GM03348 (cell line): Measurements from ENCODE around the gene FAM222A.

ENCODE experiments used
- DNase-seq: peaks from one replicate; pipeline ENCODE4 v3.0.0; 2012; ENCODE audit warnings: low spot score

The FAM222A gene

DNA sequence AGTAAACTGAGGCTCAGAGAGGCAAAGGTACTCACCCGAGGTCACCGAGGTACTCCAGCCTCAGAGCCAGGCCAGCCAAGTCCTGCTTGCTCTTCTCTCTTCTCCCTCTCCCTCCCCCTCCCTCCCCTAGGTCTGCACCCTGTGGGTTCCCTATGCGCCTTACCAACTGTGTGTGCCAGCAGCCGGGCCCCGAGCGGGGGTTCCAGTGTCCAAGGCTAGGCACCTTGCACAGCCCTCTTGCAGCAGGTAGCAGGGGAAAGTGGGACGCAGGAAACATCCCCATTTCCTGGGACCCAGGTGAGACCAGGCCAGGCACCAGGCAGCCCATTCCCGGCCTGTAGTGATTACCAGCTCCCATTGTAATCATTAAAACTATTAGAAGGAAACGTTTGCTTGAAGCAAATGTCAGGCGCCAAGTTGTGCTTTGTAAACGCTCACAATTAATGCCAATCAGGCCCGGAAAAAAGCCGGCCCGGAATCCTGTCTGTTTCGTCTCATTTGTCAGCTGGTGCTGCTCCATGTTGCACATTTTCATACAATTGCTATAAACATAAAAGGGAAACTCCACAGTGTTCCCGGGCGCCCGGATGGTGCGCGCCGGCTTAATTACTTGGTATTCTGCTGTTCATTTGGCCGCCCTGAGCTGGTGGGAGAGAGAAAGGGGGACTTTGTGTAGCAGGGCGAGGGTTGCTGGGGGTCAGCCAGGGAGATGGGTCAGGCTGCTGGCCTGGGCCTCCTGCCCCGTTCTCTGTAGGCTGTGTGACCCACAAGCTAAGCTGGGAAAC is 11.9 kb downstream of the FAM222A start:
- no peak for DNase-seq

DNA sequence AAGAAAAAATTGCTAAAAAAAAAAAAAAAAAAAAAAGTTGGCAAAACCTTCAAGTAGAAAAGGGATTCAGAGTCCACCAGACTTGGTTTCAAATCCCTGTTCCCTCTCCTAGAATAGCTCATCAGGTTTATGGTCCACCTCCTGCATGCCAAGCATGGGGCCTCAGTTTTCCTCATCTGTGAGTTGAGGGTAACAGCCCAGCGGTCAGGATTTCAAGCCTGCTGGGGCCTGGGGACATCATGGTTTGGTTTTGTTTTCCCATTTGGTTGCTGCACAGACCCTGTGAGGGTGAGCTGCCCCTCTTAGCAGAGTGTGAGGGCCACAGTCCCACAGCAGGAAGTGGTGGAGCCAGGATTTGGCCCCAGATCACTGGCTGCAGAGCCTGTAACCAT is 12.5 kb downstream of the FAM222A start:
- DNase-seq: no peak

DNA sequence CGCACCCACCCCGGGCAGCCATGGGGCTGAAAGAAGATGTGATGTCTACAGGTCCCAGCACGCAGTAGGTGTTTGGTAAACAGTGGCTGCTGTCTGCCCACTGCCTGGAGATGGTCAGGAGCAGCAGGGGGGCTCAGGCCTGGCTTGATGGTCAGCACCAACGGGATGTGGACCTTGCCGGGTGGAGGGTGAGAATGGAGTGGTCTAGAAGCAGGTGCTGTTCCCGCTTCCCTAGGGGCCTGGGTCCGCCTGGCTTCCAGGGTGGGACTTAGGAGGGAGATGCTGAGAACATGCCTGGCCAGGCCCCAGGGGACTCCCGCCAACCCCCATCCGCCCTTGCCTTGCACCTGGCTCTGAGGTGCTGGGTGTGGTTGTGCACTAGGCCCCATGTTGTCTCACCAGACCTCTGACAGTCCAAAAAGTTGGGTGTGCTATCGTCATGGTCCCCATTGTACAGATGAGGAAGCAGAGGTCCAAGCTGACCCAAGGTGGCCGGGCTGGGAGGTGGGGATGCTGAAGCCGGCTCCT is 12.9 kb downstream of the FAM222A start:
- no peak for DNase-seq

DNA sequence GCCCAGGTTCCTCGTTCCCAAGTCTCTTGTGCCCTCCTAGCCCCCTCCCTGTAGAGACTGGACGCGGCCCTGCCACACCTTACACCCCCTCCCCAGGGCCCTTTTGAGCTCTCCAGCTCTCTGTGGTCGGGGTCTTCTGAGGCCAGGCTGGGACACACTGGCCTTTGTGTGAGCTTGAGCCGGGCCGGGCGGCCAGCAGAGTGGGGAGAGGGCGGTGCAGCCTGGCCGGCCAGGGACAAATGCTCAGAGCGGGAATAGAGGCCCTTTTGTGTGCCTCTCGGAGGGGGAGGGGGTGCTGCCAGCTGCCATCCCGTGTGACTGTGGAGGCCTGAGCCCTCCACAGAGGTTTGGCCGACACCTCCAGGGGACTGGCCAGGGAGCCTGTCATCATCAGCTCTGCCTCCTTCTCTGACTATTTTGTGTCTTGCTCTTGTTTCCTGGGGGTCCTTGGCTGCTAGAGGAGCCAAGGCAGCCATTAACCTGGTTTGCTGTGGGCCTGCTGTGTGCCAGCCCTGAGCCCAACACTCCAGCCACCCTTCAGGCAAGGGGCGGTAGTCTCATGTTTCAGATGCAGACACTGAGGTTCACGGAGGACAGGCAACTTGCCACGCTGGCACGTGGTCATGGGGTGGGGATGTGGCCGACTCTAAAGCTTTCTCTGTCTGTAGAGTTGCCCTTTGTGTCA is 13.6 kb downstream of the FAM222A start:
- DNase-seq: no peak

DNA sequence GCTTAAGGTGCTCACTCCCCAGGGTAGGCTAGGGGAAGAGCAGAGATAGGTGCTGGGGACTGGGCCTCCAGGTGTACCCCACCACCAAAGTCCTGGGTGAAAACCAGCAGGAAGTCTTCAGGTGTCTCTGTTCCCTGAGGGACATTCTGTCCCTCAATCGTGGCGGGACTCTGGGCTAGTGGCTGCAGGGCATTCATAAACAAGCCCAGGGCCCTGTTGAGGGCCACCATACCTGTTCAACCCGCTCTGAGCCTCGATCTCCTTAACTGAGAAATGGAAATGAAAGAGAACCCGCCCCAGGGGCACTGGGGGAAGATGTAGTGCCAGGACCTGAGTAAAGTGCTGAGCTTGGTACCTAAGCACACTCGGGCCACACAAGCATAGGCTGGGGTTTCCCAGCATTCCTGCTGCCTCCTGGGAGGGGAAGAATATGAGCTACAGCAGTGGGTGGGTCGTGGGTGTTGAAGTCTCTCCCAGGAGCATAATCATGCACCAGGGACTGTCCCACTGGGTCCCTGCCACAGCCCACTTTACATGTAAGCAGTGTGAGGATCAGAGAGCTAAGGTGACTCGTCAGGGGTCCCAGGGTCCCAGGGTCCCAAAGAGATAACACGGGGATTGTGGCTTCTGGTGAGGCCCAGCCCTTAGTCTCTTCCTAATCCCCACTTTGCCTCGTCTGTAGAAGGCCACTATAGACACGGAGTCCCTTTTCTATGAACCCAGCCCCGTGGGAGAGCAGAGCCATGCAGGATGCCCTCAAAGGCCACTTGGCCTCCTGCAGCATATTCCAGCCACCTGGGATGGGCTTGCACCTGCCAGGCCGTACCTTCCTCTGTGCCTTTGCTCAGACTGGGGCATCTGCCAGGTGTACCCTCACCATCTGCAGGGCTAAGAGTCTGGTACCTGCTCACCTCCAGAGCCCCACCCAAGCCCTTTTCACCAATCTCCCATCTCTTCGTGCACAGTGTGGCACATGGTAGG is 14.4 kb downstream of the FAM222A start:
- DNase-seq: no peak

DNA sequence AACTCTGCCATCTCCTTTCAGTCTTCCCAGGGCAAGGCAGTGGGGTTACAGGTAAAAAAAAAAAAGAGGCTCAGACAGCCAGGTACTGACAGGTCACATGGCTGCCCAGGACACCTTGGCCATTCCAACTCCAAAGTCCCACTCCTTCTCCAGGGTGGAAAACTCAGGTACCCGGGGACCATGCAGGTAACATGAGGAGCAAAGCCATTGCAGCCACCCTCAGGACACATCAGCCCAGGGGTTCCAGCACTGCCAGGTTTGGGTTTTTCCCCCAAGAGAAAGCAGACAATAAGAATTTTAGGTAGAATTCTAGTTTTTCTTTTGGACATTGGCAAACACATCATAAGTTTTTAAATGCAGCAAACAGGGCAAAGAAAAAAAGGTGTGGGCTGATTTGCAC is 15.3 kb downstream of the FAM222A start:
- DNase-seq: no peak

DNA sequence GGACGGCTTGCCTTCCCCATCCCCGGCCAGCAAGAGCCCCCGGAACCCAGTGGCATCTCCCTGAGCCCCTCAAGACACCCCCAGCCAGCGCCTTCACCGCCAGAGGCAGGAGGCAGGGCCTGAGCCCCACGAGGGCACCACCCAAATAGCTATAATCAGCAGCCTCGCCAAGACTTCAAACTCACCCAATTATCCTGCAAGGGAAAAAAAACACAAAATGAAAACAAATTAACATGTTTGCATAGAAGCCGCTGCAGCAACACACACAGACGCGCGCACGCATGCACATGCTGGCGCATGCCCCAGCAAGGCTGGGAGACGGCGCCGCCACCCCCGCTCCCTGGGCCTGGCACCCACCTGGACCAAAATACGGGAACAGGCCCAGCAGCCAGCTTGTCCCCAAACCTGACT is 15.8 kb downstream of the FAM222A start:
- no peak for DNase-seq

DNA sequence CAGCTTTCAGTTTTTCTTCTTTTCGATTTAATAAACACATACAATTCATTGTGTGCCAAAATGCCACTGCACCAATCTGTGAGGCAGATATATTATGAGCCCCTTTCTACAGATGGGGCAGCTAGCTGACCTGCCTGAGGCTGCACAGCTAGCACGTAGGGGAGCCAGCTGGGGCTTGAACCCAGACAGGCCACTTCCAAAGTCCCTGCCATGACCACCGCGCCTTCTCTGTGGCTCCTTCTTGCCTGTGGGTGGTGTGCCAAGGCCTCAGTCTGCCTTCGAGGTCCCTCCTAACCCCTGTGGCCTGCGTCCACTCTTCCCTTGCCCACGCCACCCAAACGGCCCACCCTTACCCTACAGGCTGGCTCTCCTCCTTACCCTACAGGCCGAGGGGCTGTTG is 16.2 kb downstream of the FAM222A start:
- DNase-seq: no peak

DNA sequence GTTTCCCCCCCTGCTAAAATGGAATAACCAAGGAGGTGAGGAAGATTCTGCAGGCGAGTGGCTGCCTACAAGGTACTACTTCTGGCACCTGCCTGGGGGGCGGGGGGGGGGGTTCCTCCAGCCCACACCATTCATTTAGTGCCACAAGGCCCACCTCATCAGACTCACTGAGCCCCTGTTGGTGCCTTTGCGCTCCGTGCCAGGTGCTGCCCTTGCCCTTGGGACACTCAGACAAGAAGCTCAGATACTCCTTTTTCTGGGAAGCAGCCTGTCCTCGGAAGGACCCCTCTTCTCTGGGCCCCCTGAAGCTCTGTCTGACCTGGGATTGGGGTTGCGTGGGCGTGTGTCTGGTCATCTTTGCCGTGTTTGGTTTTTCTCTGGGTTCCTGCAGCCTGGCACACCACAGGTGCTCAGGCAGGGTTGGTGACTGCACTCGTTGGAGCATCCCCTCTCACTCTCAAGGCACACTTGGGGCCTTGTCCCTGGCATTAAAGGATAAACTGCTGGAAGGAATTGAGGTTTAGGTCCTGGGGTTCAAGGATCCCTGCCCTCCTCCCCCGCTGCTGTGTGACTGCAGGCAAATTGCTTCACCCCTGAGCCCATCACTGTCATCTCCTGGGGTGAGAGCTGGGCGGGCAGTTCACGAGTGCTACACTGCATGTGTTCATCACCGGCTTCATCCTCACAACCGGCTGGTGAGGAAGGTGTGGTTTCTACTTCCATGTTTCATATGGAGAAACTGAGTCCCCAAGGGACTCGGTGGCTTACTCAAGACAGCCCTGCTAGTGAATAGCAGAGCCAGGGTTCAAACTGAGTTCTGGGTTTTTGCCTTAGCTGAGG is 16.9 kb downstream of the FAM222A start:
- no peak for DNase-seq

DNA sequence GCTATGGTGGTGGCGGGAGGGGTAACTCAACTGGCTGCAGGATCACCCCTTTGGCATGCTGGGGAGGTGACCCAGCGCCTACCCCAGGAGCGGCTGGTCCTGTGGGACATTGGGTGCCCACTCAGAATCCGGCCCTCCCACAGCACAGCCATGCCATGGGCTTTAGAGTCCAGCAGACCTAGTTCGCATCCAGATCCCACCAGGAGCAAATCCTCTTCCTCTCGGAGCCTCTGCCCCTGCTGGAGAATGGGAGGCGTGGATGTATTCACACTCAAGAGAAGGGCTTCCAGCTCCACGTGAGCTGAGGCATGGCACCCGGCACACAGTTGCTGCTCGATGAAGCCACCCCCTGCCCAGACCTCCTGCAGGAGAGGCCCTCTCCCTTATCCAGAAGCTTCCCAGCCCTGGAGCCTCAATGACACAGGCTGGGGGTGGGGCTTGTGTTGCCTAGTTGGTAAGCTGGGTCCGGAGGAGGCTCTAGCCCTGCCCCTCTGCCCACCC is 17.7 kb downstream of the FAM222A start:
- DNase-seq: no peak

DNA sequence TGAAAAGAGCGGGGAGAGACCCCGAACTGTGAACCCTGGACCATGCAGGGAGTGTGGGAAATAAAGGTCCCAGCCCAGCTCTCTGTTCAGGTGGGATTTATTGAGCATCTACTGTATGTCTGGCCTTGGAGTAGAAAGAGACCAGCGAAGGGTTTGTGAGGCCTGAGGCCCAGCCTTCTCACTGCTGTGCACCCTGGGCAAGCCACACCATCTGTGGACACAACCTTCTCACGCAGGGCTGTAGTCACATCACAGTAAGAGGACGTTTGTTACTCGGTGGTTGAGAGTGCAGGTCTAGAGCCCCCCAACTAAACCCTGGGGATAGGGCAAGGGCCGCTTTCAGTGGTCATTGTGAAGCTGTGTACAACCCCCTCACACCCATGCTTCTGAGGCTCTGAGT is 18.2 kb downstream of the FAM222A start:
- DNase-seq: no peak

DNA sequence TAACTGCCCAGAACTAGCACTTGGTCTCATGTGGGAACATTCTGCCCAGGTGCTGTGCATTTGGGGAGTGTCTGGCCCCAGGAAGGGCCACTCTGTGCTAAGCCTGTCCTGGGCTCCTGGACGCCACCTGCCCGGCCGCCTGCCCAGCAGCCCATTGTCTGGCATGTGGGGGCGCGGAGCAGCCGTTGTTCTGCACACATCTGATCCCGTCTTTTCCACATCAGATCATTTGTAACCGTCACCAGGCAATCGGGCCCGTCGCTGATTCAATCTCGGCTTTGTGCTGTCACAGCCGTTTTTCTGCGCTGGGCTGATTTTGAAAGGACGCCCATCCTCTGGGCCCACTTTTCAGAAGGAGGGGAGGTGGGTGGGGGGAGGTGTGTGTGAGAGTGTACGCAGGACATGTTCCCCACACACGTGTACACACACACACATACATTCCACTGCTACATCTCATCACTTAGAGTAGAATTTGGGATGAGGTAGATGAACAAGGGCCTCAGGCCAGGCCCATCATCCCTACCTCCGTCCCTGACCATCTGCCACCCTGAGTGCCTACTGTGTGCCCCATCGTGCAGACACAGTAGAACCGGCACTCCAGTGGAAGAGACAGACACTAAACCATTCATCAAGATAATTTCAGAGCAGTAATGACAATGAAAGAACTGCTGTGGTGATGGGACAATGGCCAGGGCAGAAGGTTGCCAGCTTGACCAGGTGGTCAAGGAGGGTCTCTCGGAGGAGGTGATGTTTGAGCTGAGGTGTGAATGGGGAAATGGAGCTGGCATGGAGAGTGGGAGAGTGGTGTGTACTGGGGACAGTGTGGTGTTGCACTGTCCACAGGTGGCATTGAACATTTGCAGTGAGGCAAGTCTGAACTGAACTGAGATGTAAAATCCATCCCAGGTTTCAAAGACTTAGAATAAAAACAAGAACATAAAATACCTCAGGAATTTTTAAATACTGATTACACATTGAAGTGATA is 19.0 kb downstream of the FAM222A start:
- no peak for DNase-seq

DNA sequence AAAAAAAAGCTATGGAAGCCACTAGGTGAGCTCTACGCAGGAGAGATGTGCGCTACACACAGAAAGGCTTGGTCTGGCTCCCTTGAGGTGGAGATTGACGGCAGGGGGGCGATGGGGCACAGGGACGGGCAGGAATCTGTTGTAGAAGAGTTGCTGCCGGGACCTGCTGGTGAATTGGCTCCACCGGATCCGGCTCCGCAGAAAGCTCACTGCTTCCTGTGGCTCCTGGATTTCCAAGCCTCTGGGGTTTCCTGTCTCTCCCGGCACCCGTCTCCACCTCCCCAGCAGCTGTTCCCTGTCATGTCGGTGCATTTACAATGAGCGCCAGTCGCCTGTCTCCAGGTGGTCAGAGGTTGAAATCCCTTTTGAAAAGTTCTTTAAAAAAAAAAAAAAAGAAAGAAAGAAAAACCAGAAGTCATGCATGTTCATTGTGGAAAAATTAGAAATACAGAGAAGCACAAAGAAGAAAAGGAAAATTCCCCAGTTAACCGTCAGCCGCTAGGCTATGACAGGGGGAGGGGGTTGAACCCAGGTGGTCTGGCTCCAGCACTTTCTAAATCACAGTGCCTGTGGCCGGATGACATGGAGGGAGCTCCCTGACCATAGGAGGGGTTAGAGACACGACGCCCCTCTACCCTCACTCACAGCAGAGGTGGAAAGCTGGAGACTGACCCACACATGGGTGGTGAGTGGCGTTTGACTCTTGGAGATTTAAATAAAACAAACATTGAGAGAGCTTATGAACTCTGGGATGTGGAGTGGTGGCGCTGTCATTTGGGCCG is 20.8 kb downstream of the FAM222A start:
- DNase-seq: no peak

DNA sequence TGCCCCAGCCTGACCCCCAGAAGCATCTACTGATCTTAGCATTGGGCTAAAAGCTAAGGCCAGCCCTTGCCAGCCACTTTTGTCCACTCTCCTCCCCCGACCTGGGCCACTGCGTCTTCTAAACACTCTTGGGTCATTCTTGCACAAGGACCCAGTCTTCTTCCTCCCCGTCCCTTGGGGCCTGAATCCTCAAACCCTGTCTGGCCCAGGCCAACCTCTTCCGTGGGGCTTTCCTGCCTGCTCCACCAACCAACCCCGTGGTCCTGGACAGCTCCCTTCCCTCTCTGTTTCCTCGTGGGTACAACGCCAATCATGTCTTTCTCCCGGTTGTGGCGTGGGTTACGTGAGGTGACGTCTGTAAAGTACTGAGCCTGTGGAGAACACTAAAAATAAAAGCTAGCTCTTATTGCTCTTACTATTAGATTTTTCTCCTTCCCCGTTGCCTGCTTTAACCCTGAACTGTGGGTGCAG is 21.5 kb downstream of the FAM222A start:
- no peak for DNase-seq

DNA sequence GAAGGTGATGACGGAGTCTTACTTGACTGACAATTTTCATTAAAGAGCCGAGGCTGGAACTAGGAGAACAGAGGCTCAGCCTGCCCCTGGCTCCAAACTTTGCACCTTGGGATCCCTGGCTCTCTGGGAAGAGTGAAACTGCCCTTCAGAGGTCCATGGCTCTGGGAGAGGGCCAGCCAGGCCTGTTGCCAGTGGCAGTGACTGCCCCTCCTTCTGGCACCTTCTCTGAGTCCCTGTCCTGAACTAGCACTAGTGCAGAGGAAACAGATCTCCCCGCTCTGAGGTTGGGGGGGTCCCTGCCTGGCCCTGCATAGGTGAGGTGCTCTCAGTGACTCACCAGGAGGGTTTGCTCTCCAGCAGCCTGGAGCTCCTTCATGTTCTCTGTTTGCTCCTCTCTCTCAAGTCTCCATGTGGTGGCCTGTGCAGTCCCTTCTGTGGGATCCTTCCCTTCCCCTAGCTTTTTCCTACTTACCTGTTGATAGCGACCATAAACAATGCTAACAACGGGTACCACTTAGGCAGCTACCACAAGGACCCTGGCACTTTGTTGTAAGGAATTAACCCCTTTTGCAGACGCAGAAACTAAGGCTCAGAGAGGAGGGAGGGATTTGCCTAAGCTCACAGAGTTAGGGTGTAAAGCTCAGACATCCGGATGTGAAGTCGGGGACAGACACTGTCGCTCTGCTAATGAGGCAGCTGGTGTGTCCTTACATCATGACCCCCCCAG is 22.4 kb downstream of the FAM222A start:
- no peak for DNase-seq

DNA sequence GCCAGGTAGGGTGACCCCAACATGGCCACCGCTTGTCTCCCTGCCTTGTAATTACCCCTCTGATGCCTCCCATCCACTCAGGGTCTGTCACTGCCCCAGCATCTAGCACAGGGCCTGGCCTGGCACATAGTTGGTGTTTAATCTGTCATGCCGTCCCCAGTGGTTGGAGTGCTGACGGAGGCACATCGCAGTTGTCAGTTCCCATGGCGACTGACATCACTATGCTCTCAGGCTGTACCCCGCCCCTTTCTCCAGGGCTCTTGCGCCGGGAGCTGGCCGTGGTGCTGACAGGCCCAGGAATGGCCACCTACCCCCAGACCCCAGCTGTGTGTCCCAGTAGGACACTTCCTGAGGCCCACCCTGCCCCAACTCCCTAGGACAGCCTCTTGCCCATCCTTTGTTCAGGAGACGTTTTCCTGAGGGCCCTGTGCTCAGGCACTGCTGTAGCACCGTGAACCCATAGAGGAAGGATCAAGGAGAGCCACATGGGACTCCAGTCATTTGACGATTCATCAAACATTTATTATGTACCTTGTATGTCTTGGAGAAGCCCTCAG is 23.0 kb downstream of the FAM222A start:
- DNase-seq: peak; percentile 73

DNA sequence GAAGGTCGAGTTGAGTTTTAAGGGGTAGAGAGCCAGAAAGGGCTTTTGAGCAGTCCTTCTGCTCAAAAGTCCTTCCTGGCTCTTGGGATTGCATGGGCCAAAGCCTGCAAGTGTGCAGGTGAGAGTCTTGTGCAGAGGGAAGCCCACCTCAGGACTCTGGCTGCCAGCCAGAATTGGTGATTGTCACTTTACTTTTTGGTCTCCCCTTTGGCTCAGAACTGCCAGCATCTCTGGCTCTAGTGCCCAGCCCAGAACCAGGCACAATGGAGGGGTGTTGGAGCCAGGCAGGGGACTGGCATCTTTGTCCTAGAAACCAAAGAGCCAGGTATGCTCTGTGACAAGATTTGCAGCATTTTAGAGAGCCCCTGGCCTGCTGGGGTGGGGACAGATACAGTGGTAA is 23.5 kb downstream of the FAM222A start:
- no peak for DNase-seq

DNA sequence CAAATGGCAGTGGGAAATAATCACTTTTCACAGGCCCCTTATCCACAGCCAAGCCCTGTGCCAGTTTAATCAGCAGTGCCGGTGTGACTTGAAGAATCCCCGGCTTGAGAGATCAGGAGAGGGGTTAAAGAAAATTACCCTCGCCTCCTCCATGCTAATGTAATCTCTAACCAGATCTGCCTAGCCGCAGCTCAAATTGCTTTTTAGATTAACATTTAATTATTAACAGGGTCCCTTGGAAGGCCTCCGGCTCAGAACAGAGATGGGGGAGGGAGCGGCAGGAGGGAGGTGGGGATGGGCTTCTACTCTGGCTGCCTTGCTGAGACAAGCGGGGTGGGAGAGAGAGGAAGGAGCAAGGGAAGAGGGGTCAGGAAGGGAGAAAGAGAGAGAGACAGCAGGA is 24.0 kb downstream of the FAM222A start:
- no peak for DNase-seq
